Thoracic aorta (tissue), 2 donors: Measurements from ENCODE around the gene RASAL3. TPM values are rescaled to one million over a fixed set of nuclear protein-coding genes. Genes with fewer than 3 reads are reported as not detected.
"Not testable (repeated sequence)": the region's sequence is repeated elsewhere in the genome, so short reads cannot be mapped to it uniquely, and the experiment has no call there.

Experiments
- ATAC-seq: fragments of 150-250 bp; one replicate; pipeline ENCODE4 v1.8.0; 2017; ENCODE audit warnings: low read depth; ENCODE audit not compliant: insufficient number of reproducible peaks, low FRiP score
- DNase-seq: peaks from one replicate; pipeline ENCODE4 v3.0.0-alpha.2; 2020; ENCODE audit warnings: low spot score
- H3K27ac ChIP-seq, 2 donors: fragments of 200-600 bp; sonication (generic); 1 replicate in 1 of 2; 2 replicates in 1 of 2; pipeline ENCODE4 v1.5.1; 2016; ENCODE audit warnings: mild to moderate bottlenecking in 2 of 2, moderate library complexity in 2 of 2
- H3K27me3 ChIP-seq: fragments of 200-600 bp; sonication (generic); replicated peaks from 2 replicates; pipeline ENCODE4 v1.6.0; 2016; ENCODE audit warnings: mild to moderate bottlenecking; ENCODE audit not compliant: insufficient read depth
- H3K36me3 ChIP-seq: fragments of 200-600 bp; sonication (generic); one replicate; pipeline ENCODE4 v1.5.1; 2016
- H3K4me1 ChIP-seq, 2 donors: fragments of 200-600 bp; sonication (generic); 1 replicate in 1 of 2; 2 replicates in 1 of 2; pipeline versions ENCODE4 v1.5.1 to v1.6.0; 2016; ENCODE audit warnings: low read depth in 2 of 2, mild to moderate bottlenecking in 1 of 2; ENCODE audit not compliant: control insufficient read depth in 1 of 2
- H3K4me3 ChIP-seq: fragments of 200-600 bp; sonication (generic); 2 replicates; pipeline ENCODE4 v1.5.1; 2016; ENCODE audit warnings: mild to moderate bottlenecking
- H3K9me3 ChIP-seq: fragments of 200-600 bp; sonication (generic); 2 replicates; pipeline ENCODE4 v1.5.1; 2016
- CTCF ChIP-seq: fragments of 200-600 bp; sonication (generic); IDR thresholded peaks from one replicate; pipeline ENCODE4 v1.5.1; 2019; ENCODE audit warnings: antibody characterized with exemption
- total RNA-seq, 2 donors: library from RNA; depleted of rRNA; stranded (reverse); fragments of >200 nt; gene quantifications; one replicate each; pipeline versions ENCODE4 v1.1.0 to v1.2.3, GENCODE V29; 2016

The RASAL3 gene
- total RNA-seq, 2 donors from 2014 or later: 4.1 to 5.1 TPM

GRCh38 chr19:15476325-15476724 lies 12.0 kb upstream of the RASAL3 start:
- Histone ChIP-seq H3K27ac (no peak overlapping the region), H3K4me1 (no peaks in the 10 kb centered on the region), H3K27me3 (no peaks in the 10 kb centered on the region), H3K4me3 (no peak overlapping the region), H3K36me3 (no peaks in the 10 kb centered on the region), H3K9me3 (no peaks in the 10 kb centered on the region)
- ATAC-seq: no peak
- no peak for TF ChIP-seq CTCF
- DNase-seq: no peak

- Histone ChIP-seq H3K4me1 (no peaks in the 10 kb centered on the region), H3K9me3 (no peaks in the 10 kb centered on the region), H3K36me3 (no peaks in the 10 kb centered on the region), H3K4me3 (no peak overlapping the region), H3K27me3 (no peaks in the 10 kb centered on the region), H3K27ac (no peak overlapping the region)
- ATAC-seq: no peak
- no peak for DNase-seq
- TF ChIP-seq CTCF: no peak
These were observed 11.3 kb upstream of the RASAL3 start for GRCh38 chr19:15475611-15476010.

GRCh38 chr19:15475169-15475568 lies 10.8 kb upstream of the RASAL3 start:
- Histone ChIP-seq H3K27me3 (no peaks in the 10 kb centered on the region), H3K4me3 (no peak overlapping the region), H3K27ac (no peak overlapping the region), H3K4me1 (no peaks in the 10 kb centered on the region), H3K36me3 (no peaks in the 10 kb centered on the region), H3K9me3 (no peaks in the 10 kb centered on the region)
- DNase-seq (no peak), ATAC-seq (no peak)
- TF ChIP-seq CTCF: no peak

- DNase-seq, ATAC-seq, H3K4me1 ChIP-seq: not testable (repeated sequence)
These were observed 9.5 kb upstream of the RASAL3 start for GRCh38 chr19:15473821-15474220.

GRCh38 chr19:15471639-15472101 lies 7.3 kb upstream of the RASAL3 start:
- ATAC-seq: no peak
- DNase-seq: no peak
- Histone ChIP-seq H3K27me3 (no peaks in the 10 kb centered on the region), H3K4me1 (peaks cover 0 to 9% of the 10 kb centered on the region in 2 donors), H3K4me3 (no peak overlapping the region), H3K27ac (no peak overlapping the region), H3K9me3 (no peaks in the 10 kb centered on the region), H3K36me3 (no peaks in the 10 kb centered on the region)
- no peak for TF ChIP-seq CTCF

More at GRCh38 chr19:15473821-15474220, 9.5 kb upstream of the RASAL3 start:
- H3K36me3 ChIP-seq, H3K27ac ChIP-seq, H3K4me3 ChIP-seq, H3K9me3 ChIP-seq, H3K27me3 ChIP-seq: not testable (repeated sequence)
